Muscle of leg (tissue), 11 donors: ENCODE measurements around the gene MDN1. TPM values are rescaled to one million over a fixed set of nuclear protein-coding genes. Genes with fewer than 3 reads are reported as not detected.
"Not testable (repeated sequence)": the region's sequence is repeated elsewhere in the genome, so short reads cannot be mapped to it uniquely, and the experiment has no call there.

Source experiments
- DNase-seq: peaks from one replicate; pipeline ENCODE4 v3.0.0; 2013
- H3K27ac ChIP-seq: one replicate; pipeline ENCODE4 v1.5.1; 2013; ENCODE audit warnings: mild to moderate bottlenecking, low read length, control low read depth
- H3K27me3 ChIP-seq: one replicate; pipeline ENCODE4 v1.6.1; 2013; ENCODE audit warnings: low read length; ENCODE audit not compliant: control insufficient read depth, insufficient read depth
- H3K36me3 ChIP-seq: one replicate; pipeline ENCODE4 v1.6.1; 2013; ENCODE audit warnings: low read length; ENCODE audit not compliant: control insufficient read depth, insufficient read depth
- H3K4me1 ChIP-seq: one replicate; pipeline ENCODE4 v1.6.1; 2013; ENCODE audit warnings: low read length; ENCODE audit not compliant: control insufficient read depth, insufficient read depth
- H3K4me3 ChIP-seq: one replicate; pipeline ENCODE4 v1.5.1; 2013; ENCODE audit warnings: low read length, control low read depth
- H3K9me3 ChIP-seq: replicated peaks from 2 replicates; pipeline ENCODE4 v1.6.1; 2013; ENCODE audit warnings: low read depth, low read length; ENCODE audit not compliant: control insufficient read depth
- WGBS: methylation state at CpG from one replicate; pipeline ENCODE4 v1.1.5; 2013; ENCODE audit warnings: missing lambda C conversion rate; ENCODE audit not compliant: insufficient coverage; 5-methylcytosine and 5-hydroxymethylcytosine counted together
- polyA plus RNA-seq, 8 donors: library from polyadenylated mRNA; unstranded; fragments of 120-200 nt; gene quantifications; one replicate each; pipeline versions ENCODE4 v1.2.1 to v1.2.3, GENCODE V29; 2013; ENCODE audit warnings: inconsistent platforms in 1 of 8, low replicate concordance in 1 of 8; ENCODE audit not compliant: insufficient read length in 8 of 8, insufficient read depth in 1 of 8
- total RNA-seq: library from RNA; stranded (reverse); fragments of 120-200 nt; gene quantifications from one replicate; pipeline ENCODE4 v1.2.4, GENCODE V29; 2013

Gene MDN1
- total and polyA plus RNA-seq, 9 donors: 24.4 to 32.9 (median 26.3) TPM

DNA sequence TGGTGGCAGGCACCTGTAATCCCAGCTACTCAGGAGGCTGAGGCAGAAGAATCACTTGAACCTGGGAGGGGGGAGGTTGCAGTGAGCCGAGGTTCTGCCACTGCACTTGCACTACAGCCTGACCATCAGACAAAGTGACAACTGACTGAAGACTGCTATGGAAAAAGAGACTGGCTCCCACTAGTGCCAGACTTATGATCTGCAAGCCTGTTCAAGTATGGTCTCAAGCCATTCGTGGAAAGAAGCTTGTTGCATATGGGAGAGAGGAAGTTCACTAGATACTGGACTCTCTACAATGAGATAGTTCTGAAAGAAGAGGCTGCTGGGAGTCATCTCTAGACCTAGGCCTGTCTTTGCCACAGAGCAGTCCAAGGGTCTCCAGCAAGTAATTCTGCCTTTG lies 26.7 kb downstream of the MDN1 start:
- Histone ChIP-seq H3K27ac (peak overlapping the region; percentile 38), H3K4me3 (no peak overlapping the region), H3K4me1 (peaks cover 7% of the 10 kb centered on the region), H3K27me3 (no peaks in the 10 kb centered on the region), H3K36me3 (peaks cover 34% of the 10 kb centered on the region), H3K9me3 (no peaks in the 10 kb centered on the region)
- DNase-seq: peak; percentile 28
- WGBS: 40% methylated on average over 1 of the region's 2 CpGs

DNA sequence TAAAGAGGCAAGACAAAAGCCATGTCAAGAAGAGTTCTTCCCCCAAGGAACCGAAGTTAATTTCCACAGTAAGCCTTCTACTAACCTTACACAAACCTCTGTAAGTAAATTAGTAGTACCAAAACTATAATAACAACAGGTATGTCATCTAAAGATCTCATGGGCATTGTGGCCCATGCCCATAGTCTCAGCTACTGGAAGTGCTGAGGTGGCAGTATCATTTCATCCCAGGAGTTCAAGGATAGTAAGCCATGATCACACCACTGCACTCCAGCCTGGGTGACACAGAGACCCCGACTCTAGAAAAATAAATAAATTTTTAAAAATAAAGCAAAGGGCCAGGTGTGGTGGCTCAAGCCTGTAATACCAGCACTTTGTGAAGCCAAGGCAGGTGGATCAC lies 29.2 kb downstream of the MDN1 start:
- Histone ChIP-seq H3K27me3 (no peaks in the 10 kb centered on the region), H3K36me3 (peaks cover 39% of the 10 kb centered on the region), H3K4me1 (peaks cover 7% of the 10 kb centered on the region), H3K27ac (no peak overlapping the region), H3K4me3 (no peak overlapping the region), H3K9me3 (no peaks in the 10 kb centered on the region)
- DNase-seq: no peak
- WGBS: no CpG with 5 or more reads among the region's 2 CpGs

DNA sequence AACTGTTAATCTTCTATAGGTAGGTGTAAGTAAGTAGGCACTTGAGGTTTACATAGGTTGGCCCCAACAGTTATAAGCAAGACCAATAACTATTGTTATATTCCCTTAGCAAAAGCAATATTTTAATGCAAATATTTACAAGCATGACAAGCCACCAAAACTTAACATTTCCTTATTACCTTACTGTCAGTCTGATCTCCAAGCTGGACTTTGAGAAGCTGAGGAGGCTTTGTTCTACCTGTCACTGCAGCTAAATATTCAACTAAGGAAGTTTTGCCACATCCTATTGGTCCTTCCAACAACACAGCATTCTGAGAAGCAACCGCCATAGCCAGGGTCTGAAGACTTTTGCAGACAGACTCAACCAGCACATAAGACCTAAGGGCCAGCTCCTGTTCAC lies 29.6 kb downstream of the MDN1 start:
- Histone ChIP-seq H3K4me1 (peaks cover 7% of the 10 kb centered on the region), H3K27ac (no peak overlapping the region), H3K27me3 (no peaks in the 10 kb centered on the region), H3K9me3 (no peaks in the 10 kb centered on the region), H3K36me3 (peaks cover 38% of the 10 kb centered on the region), H3K4me3 (no peak overlapping the region)
- 100% methylated on average over 1 of the region's 1 CpG for WGBS
- DNase-seq: no peak

DNA sequence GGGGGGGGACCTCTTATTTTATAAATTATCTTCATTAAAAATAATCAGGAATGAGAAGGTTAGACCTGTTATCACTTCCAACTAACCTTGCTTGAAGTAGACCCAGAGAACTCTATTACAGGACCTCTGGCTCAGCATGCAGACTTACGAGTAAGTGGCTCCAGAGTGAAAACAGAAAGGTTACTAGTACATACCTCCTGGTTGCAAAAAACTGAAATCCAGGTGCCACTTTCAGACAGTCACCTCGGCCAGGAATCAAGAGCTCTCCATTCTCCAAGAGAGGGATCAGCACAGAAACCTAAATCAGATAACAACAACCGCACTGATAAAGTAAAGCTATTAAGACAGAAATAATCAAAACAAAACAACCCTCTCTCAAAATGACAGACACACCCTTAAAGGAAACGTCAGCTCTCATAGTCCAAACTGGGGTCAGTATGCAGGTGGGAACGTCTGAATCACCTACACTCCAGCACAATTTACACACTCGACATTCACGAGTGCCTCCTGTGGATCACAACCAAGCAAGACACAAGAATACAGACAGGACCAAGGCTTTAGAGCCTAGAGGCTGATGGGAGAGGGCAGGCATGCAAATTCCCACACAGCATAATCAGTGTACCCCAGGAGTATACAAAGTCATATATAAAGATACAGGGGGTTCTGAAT lies 31.8 kb downstream of the MDN1 start:
- H3K9me3 ChIP-seq: peaks cover 2% of the 10 kb centered on the region
- no peaks in the 10 kb centered on the region for H3K27me3 ChIP-seq
- 80% methylated on average over 4 of the region's 7 CpGs for WGBS
- H3K36me3 ChIP-seq: peaks cover 47% of the 10 kb centered on the region
- no peaks in the 10 kb centered on the region for H3K4me1 ChIP-seq
- no peak overlapping the region for H3K4me3 ChIP-seq
- H3K27ac ChIP-seq: no peak overlapping the region
- no peak for DNase-seq

DNA sequence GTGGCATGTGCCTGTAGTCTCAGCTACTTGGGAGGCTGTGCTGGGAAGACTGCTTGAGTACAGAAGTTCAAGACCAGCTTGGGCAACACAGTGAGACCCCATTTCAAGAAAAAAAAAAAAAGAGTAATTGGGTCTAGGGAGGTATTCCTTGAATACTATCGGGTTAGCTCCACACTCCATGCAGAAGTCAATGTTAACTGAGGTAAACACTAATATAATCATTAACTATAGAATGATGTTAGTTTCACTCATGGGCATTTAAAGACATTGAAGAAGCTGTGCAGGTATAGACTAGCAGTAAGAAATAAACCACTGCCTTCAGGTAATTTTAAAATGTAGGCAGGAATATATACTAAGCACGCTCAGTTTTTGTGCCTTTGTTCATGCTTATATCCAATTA lies 32.6 kb downstream of the MDN1 start:
- Histone ChIP-seq H3K27ac (no peak overlapping the region), H3K36me3 (peaks cover 43% of the 10 kb centered on the region), H3K4me3 (no peak overlapping the region), H3K4me1 (no peaks in the 10 kb centered on the region), H3K27me3 (no peaks in the 10 kb centered on the region), H3K9me3 (peaks cover 2% of the 10 kb centered on the region)
- no CpG with 5 or more reads among the region's 2 CpGs for WGBS
- no peak for DNase-seq

DNA sequence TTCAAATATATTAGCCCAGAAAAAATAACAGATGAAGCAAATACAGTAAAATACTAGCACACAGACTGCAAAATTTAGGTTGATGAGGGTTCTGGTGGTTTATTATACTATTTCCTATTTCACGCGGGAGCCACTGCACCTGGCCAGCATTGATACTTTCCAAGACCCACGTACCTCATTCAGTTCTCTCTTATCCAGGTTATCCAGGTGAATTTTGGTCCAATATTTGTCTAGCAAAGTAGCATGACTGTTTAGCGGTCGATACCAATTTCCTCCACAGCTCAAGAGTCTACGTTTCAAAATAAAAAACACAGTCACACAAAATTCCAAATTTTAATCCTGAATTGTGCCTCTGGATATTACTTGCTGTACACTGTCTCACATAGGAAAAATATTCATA lies 34.8 kb downstream of the MDN1 start:
- no peak overlapping the region for H3K27ac ChIP-seq
- no peaks in the 10 kb centered on the region for H3K27me3 ChIP-seq
- H3K4me3 ChIP-seq: no peak overlapping the region
- peaks cover 36% of the 10 kb centered on the region for H3K36me3 ChIP-seq
- DNase-seq: no peak
- WGBS: 93% methylated on average over 3 of the region's 6 CpGs
- no peaks in the 10 kb centered on the region for H3K4me1 ChIP-seq
- peaks cover 2% of the 10 kb centered on the region for H3K9me3 ChIP-seq

DNA sequence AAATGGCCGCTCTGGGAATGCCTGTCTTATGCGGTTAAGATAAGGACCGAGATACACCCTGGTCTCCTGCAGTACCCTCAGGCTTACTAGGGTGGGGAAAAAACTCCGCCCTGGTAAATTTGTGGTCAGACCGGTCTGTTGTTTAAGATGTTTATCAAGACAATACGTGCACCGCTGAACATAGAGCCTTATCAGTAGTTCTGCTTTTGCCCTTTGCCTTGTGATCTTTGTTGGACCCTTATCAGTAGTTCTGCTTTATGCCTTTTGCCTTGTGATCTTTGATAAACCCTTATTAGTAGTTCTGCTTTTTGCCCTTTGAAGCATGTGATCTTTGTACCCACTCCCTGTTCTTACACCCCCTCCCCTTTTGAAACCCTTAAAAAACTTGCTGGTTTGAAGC lies 36.3 kb downstream of the MDN1 start:
- 91% methylated on average over 7 of the region's 7 CpGs for WGBS
- H3K4me1 ChIP-seq, H3K27ac ChIP-seq, H3K9me3 ChIP-seq, H3K27me3 ChIP-seq, DNase-seq, H3K4me3 ChIP-seq: not testable (repeated sequence)
- peaks cover 34% of the 10 kb centered on the region for H3K36me3 ChIP-seq

DNA sequence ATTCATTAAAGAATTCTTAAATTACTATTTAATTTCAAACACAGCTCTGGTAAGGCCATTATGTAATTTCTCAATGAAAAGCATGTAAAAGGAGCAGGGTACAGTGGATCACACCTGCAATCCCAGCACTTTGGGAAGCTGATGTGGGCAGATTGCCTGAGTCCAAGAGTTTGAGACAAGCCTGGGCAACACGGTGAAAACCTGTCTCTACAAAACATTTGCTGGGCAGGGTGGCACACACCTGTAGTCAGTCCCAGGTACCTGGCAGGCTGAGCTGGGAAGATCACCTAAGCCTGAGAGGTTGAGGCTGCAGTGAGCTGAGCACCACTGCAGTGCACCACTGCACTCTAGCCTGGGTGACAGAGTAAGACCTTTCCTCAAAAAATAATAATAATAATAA lies 37.4 kb downstream of the MDN1 start:
- WGBS: 80% methylated on average over 1 of the region's 1 CpG
- H3K4me1 ChIP-seq: no peaks in the 10 kb centered on the region
- H3K9me3 ChIP-seq: peaks cover 2% of the 10 kb centered on the region
- DNase-seq: no peak
- H3K27ac ChIP-seq: no peak overlapping the region
- H3K27me3 ChIP-seq: no peaks in the 10 kb centered on the region
- H3K36me3 ChIP-seq: peaks cover 34% of the 10 kb centered on the region
- no peak overlapping the region for H3K4me3 ChIP-seq

DNA sequence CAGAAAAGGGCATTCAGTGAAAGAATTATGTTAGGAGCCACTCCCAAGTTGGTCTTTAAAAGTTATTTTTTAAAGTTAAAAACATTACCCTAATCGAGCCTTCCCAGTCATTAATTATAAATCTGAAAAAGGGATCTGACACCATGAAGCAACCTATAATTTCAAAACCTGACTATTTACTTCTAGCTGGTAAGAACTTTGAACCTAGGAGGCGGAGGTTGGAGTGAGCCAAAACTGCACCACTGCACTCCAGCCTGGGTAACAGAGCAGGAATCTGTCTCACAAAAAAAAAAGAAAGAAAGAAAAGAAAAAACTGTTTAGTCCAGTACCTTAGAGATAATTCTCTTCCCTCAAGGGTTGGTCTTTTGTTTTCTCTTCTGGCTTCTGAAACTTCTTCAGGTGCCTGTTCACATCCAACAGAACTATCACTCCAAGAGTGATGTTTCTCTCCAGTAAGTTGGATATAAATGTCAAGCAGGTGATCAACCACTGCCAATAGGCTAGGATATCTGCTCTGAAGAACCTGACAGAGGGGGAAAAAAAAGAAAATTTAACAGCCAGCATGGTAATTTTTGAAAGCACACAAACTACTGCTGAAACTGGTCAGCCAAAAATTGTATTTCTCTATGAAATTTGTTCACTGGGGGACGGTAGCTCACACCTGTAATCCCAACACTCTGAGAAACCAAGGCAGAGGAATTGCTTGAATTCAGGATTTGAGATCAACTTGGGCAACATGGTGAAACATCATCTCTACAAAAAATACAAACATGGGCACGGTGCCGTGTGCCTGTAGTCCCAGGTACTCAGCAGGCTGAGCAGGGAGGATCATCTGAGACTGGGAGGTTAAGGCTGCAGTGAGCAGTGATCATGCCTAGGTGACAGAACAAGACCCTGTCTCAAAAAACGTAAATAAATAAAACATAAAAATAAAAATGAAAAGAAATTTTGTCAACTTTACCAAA lies 38.2 kb downstream of the MDN1 start:
- peaks cover 2% of the 10 kb centered on the region for H3K9me3 ChIP-seq
- peaks cover 34% of the 10 kb centered on the region for H3K36me3 ChIP-seq
- no peaks in the 10 kb centered on the region for H3K27me3 ChIP-seq
- no peak overlapping the region for H3K27ac ChIP-seq
- 83% methylated on average over 1 of the region's 6 CpGs for whole genome bisulfite sequencing
- no peak for DNase-seq
- H3K4me3 ChIP-seq: no peak overlapping the region
- H3K4me1 ChIP-seq: no peaks in the 10 kb centered on the region

DNA sequence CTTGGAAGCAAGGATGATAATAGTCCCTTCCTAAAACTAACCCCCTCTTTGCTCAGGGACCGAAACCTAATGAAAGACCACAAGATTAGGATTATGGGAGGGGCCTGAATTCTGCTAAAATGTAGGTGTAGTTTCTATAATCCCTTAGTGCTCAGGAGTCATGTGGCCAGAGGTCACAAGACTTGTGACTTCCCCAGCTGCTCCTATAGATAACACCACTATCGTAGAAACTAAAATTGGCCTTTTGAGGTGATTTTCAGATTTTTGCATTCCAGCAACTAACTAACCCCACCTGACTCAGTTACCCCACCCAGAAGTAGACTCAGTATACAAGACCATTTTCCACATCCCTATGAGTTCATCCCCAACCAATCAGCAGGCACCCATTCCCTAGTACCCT lies 42.1 kb downstream of the MDN1 start:
- 100% methylated on average over 1 of the region's 2 CpGs for WGBS
- Histone ChIP-seq H3K27ac (no peak overlapping the region), H3K36me3 (peaks cover 36% of the 10 kb centered on the region), H3K4me1 (no peaks in the 10 kb centered on the region), H3K4me3 (no peak overlapping the region), H3K27me3 (no peaks in the 10 kb centered on the region), H3K9me3 (no peaks in the 10 kb centered on the region)
- DNase-seq: no peak
